Small intestine (tissue), 7 donors: ENCODE measurements around the gene SLC29A1. TPM values are rescaled to one million over a fixed set of nuclear protein-coding genes. Genes with fewer than 3 reads are reported as not detected.

Experiments used
- DNase-seq, 2 donors: peaks; one replicate each; pipeline versions ENCODE4 v3.0.0 to v3.0.0-alpha.2; 2013
- FAIRE-seq: peaks from 2 replicates; lab custom pipeline; 2012; peaks lifted over from hg19 to GRCh38; lab: Jason Lieb, UNC
- H3K27ac ChIP-seq, 3 donors: one replicate each; pipeline ENCODE4 v1.5.1; 2013; ENCODE audit warnings: low read length in 2 of 3, mild to moderate bottlenecking in 2 of 3, control low read depth in 1 of 3, inconsistent platforms in 1 of 3, low read depth in 1 of 3, moderate library complexity in 1 of 3
- H3K27me3 ChIP-seq, 3 donors: one replicate each; pipeline ENCODE4 v1.6.1; 2013; ENCODE audit warnings: low read length in 3 of 3, inconsistent platforms in 1 of 3; ENCODE audit not compliant: control insufficient read depth in 3 of 3, insufficient read depth in 3 of 3
- H3K36me3 ChIP-seq, 3 donors: one replicate each; pipeline ENCODE4 v1.6.1; 2013; ENCODE audit warnings: low read length in 3 of 3, inconsistent platforms in 1 of 3, low read depth in 1 of 3, mild to moderate bottlenecking in 1 of 3, moderate library complexity in 1 of 3; ENCODE audit not compliant: control insufficient read depth in 3 of 3, insufficient read depth in 2 of 3
- H3K4me1 ChIP-seq, 3 donors: one replicate each; pipeline ENCODE4 v1.6.1; 2013; ENCODE audit warnings: low read length in 2 of 3, inconsistent platforms in 1 of 3, low read depth in 1 of 3, mild to moderate bottlenecking in 1 of 3, moderate library complexity in 1 of 3; ENCODE audit not compliant: control insufficient read depth in 3 of 3, insufficient read depth in 2 of 3
- H3K4me3 ChIP-seq, 3 donors: one replicate each; pipeline ENCODE4 v1.5.1; 2013; ENCODE audit warnings: low read length in 3 of 3, control low read depth in 1 of 3, inconsistent platforms in 1 of 3, low read depth in 1 of 3, mild to moderate bottlenecking in 1 of 3, moderate library complexity in 1 of 3
- H3K9me3 ChIP-seq, 2 donors: one replicate each; pipeline ENCODE4 v1.6.1; 2013; ENCODE audit warnings: low read depth in 1 of 2, low read length in 1 of 2; ENCODE audit not compliant: control insufficient read depth in 2 of 2, insufficient read depth in 1 of 2
- WGBS, 3 donors: extraction: QIAGEN DNeasy Blood & Tissue Kit; methylation state at CpG; one replicate each; pipeline ENCODE4 v1.1.7; 2013; 5-methylcytosine and 5-hydroxymethylcytosine counted together
- polyA plus RNA-seq, 4 donors: library from polyadenylated mRNA; stranded (reverse) in 3 of 4; unstranded in 1 of 4; fragments of 200-250 nt in 3 of 4; fragments of 120-200 nt in 1 of 4; gene quantifications; one replicate each; pipeline versions ENCODE4 v1.2.1 to v1.2.3, GENCODE V29; 2013
- donor health status: healthy with polysubstance abuse.
- donor health status: control.
- donor health status: control.
- donor health status: Bipolar disorder and iron deficiency.
- donor health status: healthy.

SLC29A1 gene
- polyA plus RNA-seq, 4 donors, result 2.4 to 38.0 (median 13.6) TPM

- FAIRE-seq (no peak), DNase-seq (no peak)
- H3K9me3 ChIP-seq, result no peaks in the 10 kb centered on the region
- no peaks in the 10 kb centered on the region for H3K4me1 ChIP-seq
- peaks cover 17 to 83% (median 24%) of the 10 kb centered on the region in 3 donors for H3K27me3 ChIP-seq
- H3K27ac ChIP-seq, result no peak overlapping the region
- peaks cover 0 to 2% (median 0%) of the 10 kb centered on the region in 3 donors for H3K36me3 ChIP-seq
- no peak overlapping the region for H3K4me3 ChIP-seq
- 67 to 81% (median 76%) methylated on average over 22 to 23 of the region's 23 CpGs for WGBS, 3 donors
Observed at GRCh38 chr6:44276667-44277640, 53.6 kb downstream of the SLC29A1 start.

- no peaks in the 10 kb centered on the region for H3K4me1 ChIP-seq
- 78 to 84% (median 80%) methylated on average over 7 of the region's 7 CpGs for WGBS, 3 donors
- no peak for FAIRE-seq
- no peak overlapping the region for H3K4me3 ChIP-seq
- H3K36me3 ChIP-seq, result peaks cover 0 to 2% (median 0%) of the 10 kb centered on the region in 3 donors
- no peak overlapping the region for H3K27ac ChIP-seq
- H3K27me3 ChIP-seq, result peaks cover 16 to 75% (median 24%) of the 10 kb centered on the region in 3 donors
- no peak for DNase-seq
- H3K9me3 ChIP-seq, result no peaks in the 10 kb centered on the region
Observed at GRCh38 chr6:44277763-44278162, 54.4 kb downstream of the SLC29A1 start.

DNA sequence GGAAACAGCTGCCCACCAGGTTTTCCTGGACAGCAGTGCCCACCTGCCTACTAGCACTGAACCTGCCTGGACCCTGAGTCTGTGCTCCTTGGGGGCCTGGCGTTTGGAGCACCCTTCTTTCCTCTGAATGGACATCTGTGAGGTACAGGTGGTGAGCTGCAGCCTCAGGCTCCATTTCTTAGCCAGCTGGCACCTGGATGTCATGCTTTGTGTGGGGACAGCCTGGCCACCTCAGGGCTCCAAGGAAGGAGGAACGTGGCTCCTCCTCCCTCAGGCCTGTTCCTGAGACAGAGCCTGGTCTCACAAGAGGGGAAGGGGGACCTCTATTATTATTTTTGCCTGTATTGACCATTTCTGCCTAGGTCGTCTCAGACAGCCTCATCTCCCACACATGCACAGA lies 54.9 kb downstream of the SLC29A1 start:
- FAIRE-seq (no peak), DNase-seq (no peak)
- WGBS, 3 donors, result 56 to 61% (median 59%) methylated on average over 3 of the region's 3 CpGs
- H3K27me3 ChIP-seq, result peaks cover 13 to 72% (median 18%) of the 10 kb centered on the region in 3 donors
- no peak overlapping the region for H3K27ac ChIP-seq
- H3K4me1 ChIP-seq, result no peaks in the 10 kb centered on the region
- H3K36me3 ChIP-seq, result peaks cover 0 to 2% (median 0%) of the 10 kb centered on the region in 3 donors
- no peaks in the 10 kb centered on the region for H3K9me3 ChIP-seq
- no peak overlapping the region for H3K4me3 ChIP-seq

GRCh38 chr6:44278774-44279697 lies 55.6 kb downstream of the SLC29A1 start:
- no peak for FAIRE-seq

More at GRCh38 chr6:44278774-44279697, 55.6 kb downstream of the SLC29A1 start:
- Histone ChIP-seq H3K4me1 (no peaks in the 10 kb centered on the region), H3K4me3 (no peak overlapping the region), H3K9me3 (no peaks in the 10 kb centered on the region), H3K27me3 (peaks cover 12 to 69% (median 20%) of the 10 kb centered on the region in 3 donors), H3K27ac (no peak overlapping the region), H3K36me3 (peaks cover 0 to 2% (median 0%) of the 10 kb centered on the region in 3 donors)
- no peak for DNase-seq
- 52 to 66% (median 58%) methylated on average over 9 of the region's 9 CpGs for WGBS, 3 donors

Other genes starting within 250 kb of the SLC29A1 start
- gene MRPL14, start 96.1 kb upstream of the SLC29A1 start, polyA plus RNA-seq, result 100 to 1,000 TPM in 2 of 4 donors, 10 to 100 TPM in 2; 48.7 to 116 (median 96.0) TPM
- 10 to 100 TPM; 13.2 to 33.9 (median 25.6) TPM for gene TMEM63B, start 96.0 kb upstream of the SLC29A1 start, polyA plus RNA-seq
- under 1 TPM in 1 of 4 donors, not detected in 3; 0.18 TPM for gene CAPN11, start 64.8 kb upstream of the SLC29A1 start, polyA plus RNA-seq
- under 1 TPM in 2 of 4 donors, not detected in 2; 0.19 to 0.98 TPM for gene MYMX, start 6.7 kb upstream of the SLC29A1 start, polyA plus RNA-seq
- gene HSP90AB1, start 23.5 kb downstream of the SLC29A1 start, polyA plus RNA-seq, result 100 to 1,000 TPM; 100 to 773 (median 351) TPM
- gene SLC35B2, start 33.9 kb downstream of the SLC29A1 start, polyA plus RNA-seq, result 10 to 100 TPM in 3 of 4 donors, 1 to 10 TPM in 1; 6.5 to 41.7 (median 22.3) TPM
- gene NFKBIE, start 42.0 kb downstream of the SLC29A1 start, polyA plus RNA-seq, result 10 to 100 TPM in 2 of 4 donors, 1 to 10 TPM in 2; 7.6 to 13.5 (median 9.7) TPM
- 1 to 10 TPM in 1 of 4 donors, under 1 TPM in 1, not detected in 2; 0.96 to 3.1 TPM for gene TMEM151B, start 46.9 kb downstream of the SLC29A1 start, polyA plus RNA-seq
- 10 to 100 TPM in 2 of 4 donors, 1 to 10 TPM in 2; 3.2 to 14.4 (median 9.1) TPM for gene AARS2, start 89.8 kb downstream of the SLC29A1 start, polyA plus RNA-seq
- gene SPATS1, start 119.1 kb downstream of the SLC29A1 start, polyA plus RNA-seq, result under 1 TPM in 1 of 4 donors, not detected in 3; 0.13 TPM
- 10 to 100 TPM in 1 of 4 donors, 1 to 10 TPM in 3; 8.6 to 21.2 (median 9.7) TPM for gene CDC5L, start 164.1 kb downstream of the SLC29A1 start, polyA plus RNA-seq